Measurements from ENCODE around the gene CLDN19.

- no peak for TF ChIP-seq CTCF (IDR thresholded peaks at IDR 0.05)
- TF ChIP-seq POLR2AphosphoS5 (IDR thresholded peaks at IDR 0.05) = no peak
Observed at GRCh38 chr1:42765269-42765668, 25.2 kb upstream of the CLDN19 start.
